KMS-11 (cell line): Measurements from ENCODE around the gene RAD1.

Experiments
- H2AFZ ChIP-seq: fragments of 200-600 bp; sonication (generic); 2 replicates; pipeline ENCODE4 v1.6.1; 2016; ENCODE audit warnings: antibody characterized with exemption, mixed run types, low read depth
- H3K27ac ChIP-seq: fragments of 200-600 bp; sonication (generic); 2 replicates; pipeline ENCODE4 v1.6.1; 2016; ENCODE audit warnings: mild to moderate bottlenecking, mixed run types
- H3K27me3 ChIP-seq: fragments of 200-600 bp; sonication (generic); 2 replicates; pipeline ENCODE4 v1.6.1; 2017; ENCODE audit warnings: mild to moderate bottlenecking, low read depth, mixed run types, moderate library complexity; ENCODE audit not compliant: insufficient read depth
- H3K36me3 ChIP-seq: fragments of 200-600 bp; sonication (generic); 2 replicates; pipeline ENCODE4 v1.6.1; 2017; ENCODE audit warnings: mild to moderate bottlenecking, mixed run types; ENCODE audit not compliant: insufficient read depth
- H3K4me1 ChIP-seq: fragments of 200-600 bp; sonication (generic); 2 replicates; pipeline ENCODE4 v1.6.1; 2016; ENCODE audit warnings: mild to moderate bottlenecking, low read depth, mixed run types; ENCODE audit not compliant: poor library complexity, severe bottlenecking
- H3K4me2 ChIP-seq: fragments of 200-600 bp; sonication (generic); 2 replicates; pipeline ENCODE4 v1.7.0; 2016; ENCODE audit warnings: mild to moderate bottlenecking, mixed run types
- H3K4me3 ChIP-seq: fragments of 200-600 bp; sonication (generic); IDR thresholded peaks from 2 replicates; pipeline ENCODE4 v1.6.1; 2017; ENCODE audit warnings: low read depth, low read length, mixed read lengths; ENCODE audit not compliant: insufficient read depth
- H3K79me2 ChIP-seq: fragments of 200-600 bp; sonication (generic); 2 replicates; pipeline ENCODE4 v1.6.1; 2016; ENCODE audit warnings: low read depth, mixed run types; ENCODE audit not compliant: insufficient read depth
- H3K9ac ChIP-seq: fragments of 200-600 bp; sonication (generic); 2 replicates; pipeline ENCODE4 v1.6.1; 2016; ENCODE audit warnings: mild to moderate bottlenecking, mixed run types
- H4K20me1 ChIP-seq: fragments of 200-600 bp; sonication (generic); 2 replicates; pipeline ENCODE4 v1.6.1; 2016; ENCODE audit warnings: mild to moderate bottlenecking, mixed run types; ENCODE audit not compliant: insufficient read depth
- CTCF ChIP-seq: fragments of 200-600 bp; sonication (generic); conservative IDR thresholded peaks from 2 replicates; pipeline ENCODE4 v1.6.1; 2017; ENCODE audit warnings: low read depth, mild to moderate bottlenecking, antibody characterized with exemption, low read length, moderate library complexity, mixed read lengths

The RAD1 gene

DNA sequence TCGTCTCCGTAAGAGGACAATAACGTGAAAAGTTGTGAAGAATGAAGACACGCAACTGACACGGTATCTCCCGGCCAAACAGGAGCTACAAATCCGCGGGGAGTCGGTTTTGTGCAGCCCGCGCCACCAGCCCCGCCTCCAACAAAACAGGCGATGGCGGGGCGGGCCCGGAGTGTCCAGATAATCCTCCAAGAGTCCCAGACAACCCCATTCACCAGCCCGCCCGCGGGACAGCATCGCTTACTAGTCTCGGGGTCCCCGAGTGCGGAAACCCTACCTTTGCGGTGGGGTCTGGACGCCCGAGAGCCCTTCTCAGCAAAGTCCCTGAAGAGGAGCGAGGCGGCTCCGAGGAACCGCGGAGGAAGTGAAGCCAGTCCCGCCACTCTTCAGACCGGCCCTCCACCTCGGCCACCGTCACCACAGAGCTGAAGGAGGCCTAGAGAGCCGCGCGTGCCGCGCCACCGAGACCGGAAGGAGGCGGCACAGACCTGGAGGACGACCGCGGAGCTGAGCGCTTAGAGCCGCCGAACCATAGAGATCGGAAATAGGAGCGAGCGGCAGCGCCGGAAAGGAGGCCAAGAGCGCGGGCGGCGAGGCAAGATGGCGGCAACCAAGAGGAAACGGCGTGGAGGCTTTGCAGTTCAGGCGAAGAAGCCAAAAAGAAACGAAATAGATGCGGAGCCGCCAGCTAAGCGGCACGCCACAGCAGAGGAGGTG, at the start of gene RAD1, which contains the start of gene BRIX1:
TSS of gene RAD1 (minus strand) at position 366 of the 717 bp plus-strand sequence. CDS start 612 bp downstream, outside the sequence.
TSS of gene BRIX1 (plus strand) at position 573 of the 717 bp plus-strand sequence. CDS start at position 601, 28 bp downstream.
- Histone ChIP-seq H4K20me1 (no peaks in the 10 kb centered on the region), H2AFZ (peak within 1 kb of the TSS; percentile 51), H3K79me2 (peaks cover 79% of the 10 kb centered on the region), H3K36me3 (peaks cover 19% of the 10 kb centered on the region; the same call in 1 of the 2 replicates), H3K4me3 (no peak within 1 kb of the TSS), H3K4me2 (peak within 1 kb of the TSS; percentile 94), H3K27ac (peak within 1 kb of the TSS; percentile 84), H3K9ac (peak within 1 kb of the TSS; percentile 98), H3K4me1 (peaks cover 41% of the 10 kb centered on the region), H3K27me3 (no peaks in the 10 kb centered on the region)
- TF ChIP-seq CTCF: no peak

- Histone ChIP-seq H3K27me3 (no peaks in the 10 kb centered on the region), H4K20me1 (no peaks in the 10 kb centered on the region), H2AFZ (no peak overlapping the region), H3K4me1 (peaks cover 42% of the 10 kb centered on the region), H3K79me2 (no peaks in the 10 kb centered on the region), H3K36me3 (no peaks in the 10 kb centered on the region), H3K4me3 (no peak overlapping the region), H3K9ac (no peak overlapping the region), H3K27ac (peak overlapping the region; percentile 20; the same call in 1 of the 2 replicates), H3K4me2 (peak overlapping the region; percentile 41)
- no peak for TF ChIP-seq CTCF
Measured at GRCh38 chr5:34959323-34959722, 44.0 kb upstream of the RAD1 start.

GRCh38 chr5:34957857-34958690, 42.8 kb upstream of the RAD1 start:
- Histone ChIP-seq H3K27ac (peak overlapping the region; percentile 20; the same call in 1 of the 2 replicates), H3K79me2 (no peaks in the 10 kb centered on the region), H3K9ac (no peak overlapping the region), H4K20me1 (no peaks in the 10 kb centered on the region), H3K36me3 (no peaks in the 10 kb centered on the region), H3K4me2 (peak overlapping the region; percentile 41), H3K4me3 (no peak overlapping the region), H3K4me1 (peaks cover 42% of the 10 kb centered on the region), H2AFZ (no peak overlapping the region), H3K27me3 (no peaks in the 10 kb centered on the region)
- peak; percentile 69 for TF ChIP-seq CTCF

- H3K36me3 ChIP-seq: no peaks in the 10 kb centered on the region
- H3K4me3 ChIP-seq: no peak overlapping the region
- no peak overlapping the region for H2AFZ ChIP-seq
- H3K9ac ChIP-seq: no peak overlapping the region
- TF ChIP-seq CTCF: no peak
- H3K4me2 ChIP-seq: no peak overlapping the region
- no peaks in the 10 kb centered on the region for H4K20me1 ChIP-seq
- H3K27me3 ChIP-seq: no peaks in the 10 kb centered on the region
- no peak overlapping the region for H3K27ac ChIP-seq
- H3K4me1 ChIP-seq: peaks cover 42% of the 10 kb centered on the region
- no peaks in the 10 kb centered on the region for H3K79me2 ChIP-seq
Measured at GRCh38 chr5:34957321-34957720, 42.0 kb upstream of the RAD1 start.
